Esophagus muscularis mucosa (tissue), 4 donors: ENCODE measurements around the gene OR11A1. TPM values are rescaled to one million over a fixed set of nuclear protein-coding genes. Genes with fewer than 3 reads are reported as not detected.

ENCODE experiments used
- DNase-seq: peaks from one replicate; pipeline ENCODE4 v3.0.0-alpha.2; 2017; ENCODE audit errors: extremely low spot score
- H3K27ac ChIP-seq, 4 donors: fragments of 200-600 bp; sonication (generic); replicated peaks in 1 of 4; 1 replicate in 3 of 4; 2 replicates in 1 of 4; pipeline ENCODE4 v1.5.1; 2016 to 2019; ENCODE audit warnings: mild to moderate bottlenecking in 1 of 4
- H3K27me3 ChIP-seq, 4 donors: fragments of 200-600 bp; sonication (generic); one replicate each; pipeline versions ENCODE4 v1.5.1 to v1.6.0; 2016 to 2019
- H3K36me3 ChIP-seq, 4 donors: fragments of 200-600 bp; sonication (generic); one replicate each; pipeline ENCODE4 v1.5.1; 2016 to 2019
- H3K4me1 ChIP-seq, 4 donors: fragments of 200-600 bp; sonication (generic); one replicate each; pipeline ENCODE4 v1.5.1; 2016 to 2019
- H3K4me3 ChIP-seq, 4 donors: fragments of 200-600 bp; sonication (generic); 1 replicate in 2 of 4; 2 replicates in 2 of 4; pipeline ENCODE4 v1.5.1; 2016 to 2019; ENCODE audit warnings: mild to moderate bottlenecking in 4 of 4, moderate library complexity in 1 of 4
- H3K9me3 ChIP-seq, 4 donors: fragments of 200-600 bp; sonication (generic); 1 replicate in 3 of 4; 2 replicates in 1 of 4; pipeline ENCODE4 v1.5.1; 2016 to 2019
- EP300 ChIP-seq: sonication (generic); formaldehyde crosslinking; IDR thresholded peaks from one replicate; pipeline ENCODE4 v1.6.1; 2017; ENCODE audit warnings: antibody characterized with exemption
- POLR2A ChIP-seq: fragments of 450-650 bp; IDR thresholded peaks from one replicate; pipeline ENCODE4 v1.6.1; 2017; ENCODE audit warnings: antibody characterized with exemption, moderate library complexity, mild to moderate bottlenecking, low read depth
- POLR2AphosphoS5 ChIP-seq, 2 donors: sonication (generic); formaldehyde crosslinking; IDR thresholded peaks; one replicate each; pipeline ENCODE4 v1.6.1; 2017; ENCODE audit warnings: antibody characterized with exemption in 2 of 2
- WGBS: methylation state at CpG from one replicate; pipeline ENCODE4 v1.1.5; 2018; 5-methylcytosine and 5-hydroxymethylcytosine counted together
- intact Hi-C: fragments of 100-400 bp; cut with DNase I; formaldehyde crosslinking; loops from one replicate; pipeline ENCODE4 v1.15.1; 2023
- total RNA-seq, 4 donors: library from RNA; depleted of rRNA; stranded (reverse); fragments of >200 nt; gene quantifications; one replicate each; pipeline versions ENCODE4 v1.1.0 to v1.2.1, GENCODE V29; 2016
- TF ChIP-seq, protein P1 (sequence below), 3 experiments: fragments of 200-600 bp in 2 of 3; fragments of 450-650 bp in 1 of 3; sonication (generic) in 2 of 3; IDR thresholded peaks; one replicate each; pipeline ENCODE4 v1.5.1; 2017 to 2019; ENCODE audit warnings: antibody characterized with exemption in 3 of 3, mild to moderate bottlenecking in 2 of 3, moderate library complexity in 1 of 3

OR11A1 gene
- total RNA-seq, 4 donors from 2014 or later, result not detected

DNA sequence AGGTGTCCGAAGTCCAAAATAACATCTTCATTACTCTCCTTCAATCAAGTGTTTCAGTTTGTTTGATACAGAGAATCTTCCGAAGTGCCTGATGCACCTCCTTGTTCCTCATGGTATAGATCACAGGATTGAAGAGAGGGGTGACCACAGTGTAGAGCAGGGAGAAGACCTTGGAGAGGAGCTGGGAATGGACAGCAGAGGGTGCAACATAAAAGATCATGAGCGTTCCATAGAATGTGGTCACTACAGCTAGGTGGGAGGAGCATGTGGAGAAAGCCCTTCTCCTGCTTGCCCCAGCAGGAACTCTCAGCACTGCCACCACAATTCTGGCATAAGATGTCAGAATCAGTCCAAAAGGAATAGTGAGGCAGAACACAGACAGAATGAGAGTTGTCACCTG, 30.2 kb downstream of the OR11A1 start:
- 91% methylated on average over 3 of the region's 3 CpGs for WGBS
- Histone ChIP-seq H3K27ac (no peak overlapping the region), H3K27me3 (no peaks in the 10 kb centered on the region), H3K4me1 (no peaks in the 10 kb centered on the region), H3K36me3 (no peaks in the 10 kb centered on the region), H3K9me3 (no peaks in the 10 kb centered on the region), H3K4me3 (no peak overlapping the region)
- intact Hi-C loops, result no loop called here
- TF ChIP-seq, protein P1, sequence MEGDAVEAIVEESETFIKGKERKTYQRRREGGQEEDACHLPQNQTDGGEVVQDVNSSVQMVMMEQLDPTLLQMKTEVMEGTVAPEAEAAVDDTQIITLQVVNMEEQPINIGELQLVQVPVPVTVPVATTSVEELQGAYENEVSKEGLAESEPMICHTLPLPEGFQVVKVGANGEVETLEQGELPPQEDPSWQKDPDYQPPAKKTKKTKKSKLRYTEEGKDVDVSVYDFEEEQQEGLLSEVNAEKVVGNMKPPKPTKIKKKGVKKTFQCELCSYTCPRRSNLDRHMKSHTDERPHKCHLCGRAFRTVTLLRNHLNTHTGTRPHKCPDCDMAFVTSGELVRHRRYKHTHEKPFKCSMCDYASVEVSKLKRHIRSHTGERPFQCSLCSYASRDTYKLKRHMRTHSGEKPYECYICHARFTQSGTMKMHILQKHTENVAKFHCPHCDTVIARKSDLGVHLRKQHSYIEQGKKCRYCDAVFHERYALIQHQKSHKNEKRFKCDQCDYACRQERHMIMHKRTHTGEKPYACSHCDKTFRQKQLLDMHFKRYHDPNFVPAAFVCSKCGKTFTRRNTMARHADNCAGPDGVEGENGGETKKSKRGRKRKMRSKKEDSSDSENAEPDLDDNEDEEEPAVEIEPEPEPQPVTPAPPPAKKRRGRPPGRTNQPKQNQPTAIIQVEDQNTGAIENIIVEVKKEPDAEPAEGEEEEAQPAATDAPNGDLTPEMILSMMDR (IDR thresholded peaks at IDR 0.05), result no peak
- no peak for DNase-seq

- Histone ChIP-seq H3K9me3 (peaks cover 0 to 3% (median 0%) of the 10 kb centered on the region in 4 donors), H3K36me3 (no peaks in the 10 kb centered on the region), H3K27ac (no peak overlapping the region), H3K4me1 (no peaks in the 10 kb centered on the region), H3K27me3 (no peaks in the 10 kb centered on the region), H3K4me3 (no peak overlapping the region)
- WGBS, result 49% methylated on average over 1 of the region's 1 CpG
- no peak for TF ChIP-seq POLR2AphosphoS5 (IDR thresholded peaks at IDR 0.05)
- no peak for TF ChIP-seq POLR2A
- no peak for TF ChIP-seq EP300
- TF ChIP-seq, protein P1 (IDR thresholded peaks at IDR 0.05), result no peak
- intact Hi-C loops, result no loop called here
- no peak for DNase-seq
These were observed 31.8 kb downstream of the OR11A1 start for GRCh38 chr6:29425075-29425474.

DNA sequence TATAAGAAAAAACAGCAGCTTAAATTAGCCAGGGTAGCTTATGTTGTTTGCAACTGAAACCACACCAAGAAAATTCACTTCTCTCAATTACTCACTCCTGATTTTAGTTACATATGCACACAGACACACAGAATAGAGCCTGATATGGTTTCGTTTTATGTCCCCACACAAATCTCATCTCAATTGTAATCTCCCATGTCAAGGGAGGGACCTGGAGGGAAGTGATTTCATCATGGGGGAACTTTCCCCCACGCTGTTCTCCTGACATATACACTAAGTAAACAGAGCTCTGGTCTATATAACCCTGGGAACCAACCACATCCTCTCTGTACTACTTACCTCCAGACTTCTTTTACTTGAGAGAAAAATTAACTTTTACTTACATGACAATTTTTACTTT, 32.3 kb downstream of the OR11A1 start:
- no peak overlapping the region for H3K27ac ChIP-seq
- no peak overlapping the region for H3K4me3 ChIP-seq
- peaks cover 0 to 3% (median 0%) of the 10 kb centered on the region in 4 donors for H3K9me3 ChIP-seq
- H3K27me3 ChIP-seq, result no peaks in the 10 kb centered on the region
- H3K4me1 ChIP-seq, result no peaks in the 10 kb centered on the region
- H3K36me3 ChIP-seq, result no peaks in the 10 kb centered on the region
- intact Hi-C loops, result no loop called here
- no peak for DNase-seq
- WGBS, result 64% methylated on average over 2 of the region's 2 CpGs
- TF ChIP-seq EP300, result no peak
- TF ChIP-seq POLR2AphosphoS5 (IDR thresholded peaks at IDR 0.05), result no peak
- TF ChIP-seq, protein P1 (IDR thresholded peaks at IDR 0.05), result no peak
- no peak for TF ChIP-seq POLR2A

GRCh38 chr6:29424168-29424567, 32.7 kb downstream of the OR11A1 start:
- Histone ChIP-seq H3K4me1 (no peaks in the 10 kb centered on the region), H3K9me3 (peaks cover 0 to 3% (median 0%) of the 10 kb centered on the region in 4 donors), H3K27me3 (no peaks in the 10 kb centered on the region), H3K4me3 (no peak overlapping the region), H3K36me3 (no peaks in the 10 kb centered on the region), H3K27ac (no peak overlapping the region)
- intact Hi-C loops, result no loop called here
- DNase-seq, result no peak
- TF ChIP-seq POLR2A, result no peak
- no peak for TF ChIP-seq POLR2AphosphoS5 (IDR thresholded peaks at IDR 0.05)
- TF ChIP-seq, protein P1 (IDR thresholded peaks at IDR 0.05), result no peak
- TF ChIP-seq EP300, result no peak
- 81% methylated on average over 2 of the region's 2 CpGs for WGBS

- peaks cover 0 to 3% (median 0%) of the 10 kb centered on the region in 4 donors for H3K9me3 ChIP-seq
- no peak overlapping the region for H3K4me3 ChIP-seq
- WGBS, result 66% methylated on average over 3 of the region's 3 CpGs
- H3K36me3 ChIP-seq, result no peaks in the 10 kb centered on the region
- DNase-seq, result no peak
- no peaks in the 10 kb centered on the region for H3K4me1 ChIP-seq
- no peaks in the 10 kb centered on the region for H3K27me3 ChIP-seq
- H3K27ac ChIP-seq, result no peak overlapping the region
- intact Hi-C loops, result no loop called here
- TF ChIP-seq, protein P1 (IDR thresholded peaks at IDR 0.05), result no peak
- TF ChIP-seq POLR2A (no peak), POLR2AphosphoS5 (IDR thresholded peaks at IDR 0.05) (no peak), EP300 (no peak)
These were observed 37.4 kb downstream of the OR11A1 start for GRCh38 chr6:29419516-29419915.
